ENCODE results near the gene P2RX5. TPM values are rescaled to one million over a fixed set of nuclear protein-coding genes. Genes with fewer than 3 reads are reported as not detected.

The P2RX5 gene
- total RNA-seq, 1 donor from 2014 or later, result 2.5 TPM

DNA sequence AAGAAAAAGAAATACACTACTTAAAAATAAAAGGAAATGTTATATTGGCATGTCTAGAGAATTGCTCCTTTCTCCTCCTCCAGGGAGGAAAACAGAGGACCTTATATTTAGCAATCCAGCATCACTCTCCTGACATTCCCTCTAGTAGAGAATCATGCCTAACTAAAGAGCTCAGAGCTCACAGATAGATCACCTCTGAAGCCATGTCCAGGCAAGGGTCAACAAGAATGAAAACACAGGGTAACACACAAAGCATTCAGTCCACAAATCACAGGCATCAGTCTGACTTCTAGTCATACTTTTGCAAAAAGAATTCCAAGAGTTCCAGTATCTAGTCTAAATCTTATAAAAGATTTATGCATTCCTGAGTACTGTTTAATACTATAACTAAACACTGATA, 23.3 kb upstream of the P2RX5 start:
- TF ChIP-seq, protein P1, sequence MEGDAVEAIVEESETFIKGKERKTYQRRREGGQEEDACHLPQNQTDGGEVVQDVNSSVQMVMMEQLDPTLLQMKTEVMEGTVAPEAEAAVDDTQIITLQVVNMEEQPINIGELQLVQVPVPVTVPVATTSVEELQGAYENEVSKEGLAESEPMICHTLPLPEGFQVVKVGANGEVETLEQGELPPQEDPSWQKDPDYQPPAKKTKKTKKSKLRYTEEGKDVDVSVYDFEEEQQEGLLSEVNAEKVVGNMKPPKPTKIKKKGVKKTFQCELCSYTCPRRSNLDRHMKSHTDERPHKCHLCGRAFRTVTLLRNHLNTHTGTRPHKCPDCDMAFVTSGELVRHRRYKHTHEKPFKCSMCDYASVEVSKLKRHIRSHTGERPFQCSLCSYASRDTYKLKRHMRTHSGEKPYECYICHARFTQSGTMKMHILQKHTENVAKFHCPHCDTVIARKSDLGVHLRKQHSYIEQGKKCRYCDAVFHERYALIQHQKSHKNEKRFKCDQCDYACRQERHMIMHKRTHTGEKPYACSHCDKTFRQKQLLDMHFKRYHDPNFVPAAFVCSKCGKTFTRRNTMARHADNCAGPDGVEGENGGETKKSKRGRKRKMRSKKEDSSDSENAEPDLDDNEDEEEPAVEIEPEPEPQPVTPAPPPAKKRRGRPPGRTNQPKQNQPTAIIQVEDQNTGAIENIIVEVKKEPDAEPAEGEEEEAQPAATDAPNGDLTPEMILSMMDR (IDR thresholded peaks at IDR 0.05), result no peak
- Histone ChIP-seq H3K4me1 (peaks cover 45% of the 10 kb centered on the region), H3K36me3 (peaks cover 51% of the 10 kb centered on the region), H3K27ac (no peak overlapping the region), H3K9me3 (no peaks in the 10 kb centered on the region), H3K27me3 (ENCODE audit: low read depth) (no peaks in the 10 kb centered on the region), H3K4me3 (no peak overlapping the region)
- intact Hi-C loops (cut with DNase I), result no loop called here
- ATAC-seq (no peak), DNase-seq (no peak)

DNA sequence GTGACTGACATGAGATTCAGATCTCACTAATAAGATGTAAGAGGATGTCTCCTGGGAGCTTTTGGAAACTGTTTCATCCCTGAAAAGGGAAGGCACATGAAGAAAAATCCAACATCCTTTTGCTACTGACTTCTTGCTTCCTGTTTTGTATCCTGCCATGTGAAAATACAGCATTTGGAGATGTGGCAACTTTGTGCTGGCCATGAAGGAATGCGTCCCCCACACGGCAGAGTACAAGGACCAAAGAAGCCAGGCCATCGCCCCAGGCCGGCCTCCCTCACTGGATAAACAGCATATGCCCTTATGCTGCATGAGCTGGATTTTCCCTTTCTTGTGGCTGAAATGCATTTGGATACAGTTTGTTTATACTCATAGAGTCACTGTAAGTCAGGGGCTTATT, 22.2 kb upstream of the P2RX5 start:
- Histone ChIP-seq H3K27me3 (ENCODE audit: low read depth) (no peaks in the 10 kb centered on the region), H3K4me1 (peaks cover 40% of the 10 kb centered on the region), H3K9me3 (no peaks in the 10 kb centered on the region), H3K4me3 (no peak overlapping the region), H3K36me3 (peaks cover 59% of the 10 kb centered on the region), H3K27ac (no peak overlapping the region)
- no peak for ATAC-seq
- TF ChIP-seq, protein P1 (IDR thresholded peaks at IDR 0.05), result no peak
- intact Hi-C loops (cut with DNase I), result no loop called here
- no peak for DNase-seq

DNA sequence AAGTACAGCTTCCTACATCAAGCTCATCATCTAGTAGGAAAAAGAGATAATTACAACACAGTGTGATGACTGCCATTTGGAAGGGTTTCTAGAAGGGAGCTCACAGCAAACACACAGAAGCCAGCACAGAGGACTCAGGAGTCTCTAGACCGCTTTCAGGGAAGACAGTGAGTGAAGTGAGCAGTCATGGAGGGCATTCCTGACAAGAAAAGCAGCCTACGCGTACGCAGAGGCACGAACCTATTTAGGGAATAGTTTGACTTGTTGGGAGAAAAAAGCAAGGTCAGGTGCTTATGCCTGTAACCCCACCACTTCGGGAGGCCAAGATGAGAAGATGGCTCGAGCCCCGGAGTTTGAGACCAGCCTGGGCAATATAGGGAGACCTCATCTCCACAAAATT, 19.3 kb upstream of the P2RX5 start:
- TF ChIP-seq, protein P1 (IDR thresholded peaks at IDR 0.05), result no peak
- intact Hi-C loops (cut with DNase I), result no loop called here
- Histone ChIP-seq H3K27ac (no peak overlapping the region), H3K36me3 (peaks cover 68% of the 10 kb centered on the region), H3K9me3 (no peaks in the 10 kb centered on the region), H3K4me1 (peaks cover 12% of the 10 kb centered on the region), H3K4me3 (no peak overlapping the region), H3K27me3 (ENCODE audit: low read depth) (no peaks in the 10 kb centered on the region)
- no peak for ATAC-seq
- no peak for DNase-seq

DNA sequence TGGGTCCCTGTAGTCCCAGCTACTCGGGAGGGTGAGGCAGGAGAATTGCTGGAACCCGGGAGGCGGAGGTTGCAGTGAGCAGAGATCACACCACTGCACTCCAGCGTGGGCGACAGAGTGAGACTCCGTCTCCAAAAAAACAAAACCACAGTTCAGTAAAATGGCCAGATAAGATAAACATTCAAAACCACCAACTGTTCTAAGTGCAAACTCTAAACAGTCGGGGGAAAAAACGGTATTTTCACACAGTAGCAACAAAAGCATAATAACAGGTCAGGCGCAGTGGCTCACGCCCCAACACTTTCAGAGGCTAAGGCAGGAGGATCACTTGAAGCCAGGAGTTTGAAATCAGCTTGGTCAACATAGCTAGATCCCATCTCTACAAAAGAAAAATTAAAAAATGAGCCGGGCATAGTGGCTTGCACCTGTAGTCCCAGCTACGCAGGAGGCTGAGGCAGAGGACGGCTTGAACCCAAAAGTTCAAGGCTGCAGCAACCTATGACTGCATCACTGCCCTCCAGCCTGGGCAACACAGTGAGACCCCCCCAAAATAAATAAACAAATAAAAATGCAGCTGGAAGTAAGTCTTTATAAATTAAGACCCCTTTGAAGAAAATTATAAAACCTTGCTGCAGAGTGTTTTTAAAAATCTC, 17.0 kb upstream of the P2RX5 start:
- Histone ChIP-seq H3K36me3 (peaks cover 54% of the 10 kb centered on the region), H3K9me3 (no peaks in the 10 kb centered on the region), H3K4me3 (no peak overlapping the region), H3K4me1 (no peaks in the 10 kb centered on the region), H3K27ac (no peak overlapping the region), H3K27me3 (ENCODE audit: low read depth) (no peaks in the 10 kb centered on the region)
- intact Hi-C loops (cut with DNase I), result no loop called here
- DNase-seq, result no peak
- no peak for ATAC-seq
- TF ChIP-seq, protein P1 (IDR thresholded peaks at IDR 0.05), result no peak

DNA sequence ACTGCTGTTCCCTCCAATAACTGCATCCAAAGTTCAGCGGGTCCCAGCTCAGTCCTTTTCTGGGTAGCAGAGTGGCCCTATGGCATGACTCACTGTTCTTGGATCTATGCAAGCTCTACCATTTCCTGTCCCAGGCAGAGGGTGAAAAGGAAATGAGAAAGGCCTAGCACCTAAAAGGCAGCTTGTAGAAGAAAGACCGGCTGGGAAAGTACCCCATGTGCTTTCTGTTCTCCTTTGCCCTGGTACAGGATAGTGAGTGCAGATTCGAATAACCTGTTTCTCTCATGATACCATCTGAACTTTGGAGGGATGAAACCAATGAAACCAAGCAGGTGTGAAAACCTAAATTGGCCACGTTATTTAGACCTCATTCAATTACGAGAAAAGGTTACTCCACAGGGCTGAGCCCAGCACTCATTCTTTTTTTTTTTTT, 15.0 kb upstream of the P2RX5 start:
- Histone ChIP-seq H3K27me3 (ENCODE audit: low read depth) (no peaks in the 10 kb centered on the region), H3K36me3 (peaks cover 34% of the 10 kb centered on the region), H3K4me1 (no peaks in the 10 kb centered on the region), H3K4me3 (no peak overlapping the region), H3K27ac (peak overlapping the region; percentile 6), H3K9me3 (no peaks in the 10 kb centered on the region)
- ATAC-seq (peak; percentile 68 to 87), DNase-seq (no peak)
- intact Hi-C loops (cut with DNase I), result no loop called here
- TF ChIP-seq, protein P1 (IDR thresholded peaks at IDR 0.05), result no peak

Measured in lower lobe of right lung (tissue), 2 donors.